D721Med (cell line): ENCODE data around the gene PIEZO1.

ENCODE experiments used
- DNase-seq: peaks from one replicate; pipeline ENCODE4 v3.0.0; 2011; ENCODE audit warnings: low spot score; ENCODE audit not compliant: insufficient read length
- FAIRE-seq: peaks from 2 replicates; lab custom pipeline; 2011; peaks lifted over from hg19 to GRCh38; lab: Jason Lieb, UNC
- CTCF ChIP-seq: IDR thresholded peaks from 2 replicates; pipeline ENCODE4 v1.5.1; 2012; ENCODE audit warnings: mild to moderate bottlenecking, control low read depth; ENCODE audit not compliant: insufficient read depth; ENCODE audit errors: missing control alignments

Gene PIEZO1

GRCh38 chr16:88761830-88762229 is 23.2 kb downstream of the PIEZO1 start:
- TF ChIP-seq CTCF = no peak
- DNase-seq (no peak), FAIRE-seq (no peak)

- FAIRE-seq (no peak), DNase-seq (no peak)
- TF ChIP-seq CTCF = no peak
These were observed 23.9 kb downstream of the PIEZO1 start for GRCh38 chr16:88761143-88761534.

- no peak for DNase-seq
- FAIRE-seq = no peak
- TF ChIP-seq CTCF = no peak
These were observed 24.4 kb downstream of the PIEZO1 start for GRCh38 chr16:88760424-88761142.

GRCh38 chr16:88759976-88760350 is 25.1 kb downstream of the PIEZO1 start:
- DNase-seq (no peak), FAIRE-seq (no peak)
- TF ChIP-seq CTCF = no peak

- DNase-seq (no peak), FAIRE-seq (no peak)
- no peak for TF ChIP-seq CTCF
These were observed 25.6 kb downstream of the PIEZO1 start for GRCh38 chr16:88759245-88759975.

GRCh38 chr16:88758944-88759244 is 26.1 kb downstream of the PIEZO1 start:
- FAIRE-seq (no peak), DNase-seq (no peak)
- TF ChIP-seq CTCF = no peak

- FAIRE-seq (no peak), DNase-seq (no peak)
- TF ChIP-seq CTCF = no peak
These were observed 26.6 kb downstream of the PIEZO1 start for GRCh38 chr16:88758227-88758943.
